ENCODE data around the gene HTATSF1. TPM values are rescaled to one million over a fixed set of nuclear protein-coding genes. Genes with fewer than 3 reads are reported as not detected.

The HTATSF1 gene
- total RNA-seq, 8 experiments from 2014 or later, result 26.0 to 123 (median 60.9) TPM

- no peak for ATAC-seq (replicated peaks in 6 of 8)
- H3K27ac ChIP-seq, result no peak overlapping the region
- H3K4me3 ChIP-seq, result no peak overlapping the region
- in situ Hi-C loops (cut with MboI; ENCODE audit: low pct_unique_long_range_greater_than_20kb in 2 of 9, low sequenced_read_pairs in 9 of 9, unreplicated experiment in 9 of 9), result no loop called here
- no peaks in the 10 kb centered on the region for H3K4me1 ChIP-seq (replicated peaks in 1 of 2)
- 0 to 100% (median 47%) methylated on average over 1 to 2 of the region's 2 CpGs; no CpG with 5 or more reads in 4 of the 10 experiments for WGBS, 10 experiments
These were observed 58.3 kb downstream of the HTATSF1 start for GRCh38 chrX:136555694-136556093.

Other genes with a start within 250 kb of the HTATSF1 start
- 10 to 100 TPM in 3 of 8 experiments, 1 to 10 TPM in 5; 2.9 to 22.9 (median 8.7) TPM for gene MAP7D3, start 246.2 kb upstream of the HTATSF1 start, total RNA-seq
- under 1 TPM in 7 of 8 experiments, not detected in 1; under 0.01 to 0.17 (median 0.04) TPM for gene ADGRG4, start 196.6 kb upstream of the HTATSF1 start, total RNA-seq
- under 1 TPM in 6 of 8 experiments, not detected in 2; 0.05 to 0.20 (median 0.18) TPM for gene BRS3, start 9.6 kb upstream of the HTATSF1 start, total RNA-seq
- not detected for gene VGLL1, start 34.6 kb downstream of the HTATSF1 start, total RNA-seq
- under 1 TPM in 1 of 8 experiments, not detected in 7; 0.24 TPM for gene CD40LG, start 150.6 kb downstream of the HTATSF1 start, total RNA-seq

All from motor neuron (in vitro differentiated cells).